Retinal pigment epithelial cell (primary cell): ENCODE data around the gene GABBR2.

ENCODE experiments used
- DNase-seq: peaks from one replicate; pipeline ENCODE4 v3.0.0-alpha.2; 2010; ENCODE audit warnings: low read depth
- H3K4me3 ChIP-seq: 2 replicates; pipeline ENCODE4 v1.5.1; 2011; ENCODE audit warnings: mild to moderate bottlenecking, low read length, control low read depth, moderate library complexity
- CTCF ChIP-seq: conservative IDR thresholded peaks from 2 replicates; pipeline ENCODE4 v1.5.1; 2011; ENCODE audit warnings: low read depth, low read length, control low read depth, inconsistent platforms

Gene GABBR2

DNA sequence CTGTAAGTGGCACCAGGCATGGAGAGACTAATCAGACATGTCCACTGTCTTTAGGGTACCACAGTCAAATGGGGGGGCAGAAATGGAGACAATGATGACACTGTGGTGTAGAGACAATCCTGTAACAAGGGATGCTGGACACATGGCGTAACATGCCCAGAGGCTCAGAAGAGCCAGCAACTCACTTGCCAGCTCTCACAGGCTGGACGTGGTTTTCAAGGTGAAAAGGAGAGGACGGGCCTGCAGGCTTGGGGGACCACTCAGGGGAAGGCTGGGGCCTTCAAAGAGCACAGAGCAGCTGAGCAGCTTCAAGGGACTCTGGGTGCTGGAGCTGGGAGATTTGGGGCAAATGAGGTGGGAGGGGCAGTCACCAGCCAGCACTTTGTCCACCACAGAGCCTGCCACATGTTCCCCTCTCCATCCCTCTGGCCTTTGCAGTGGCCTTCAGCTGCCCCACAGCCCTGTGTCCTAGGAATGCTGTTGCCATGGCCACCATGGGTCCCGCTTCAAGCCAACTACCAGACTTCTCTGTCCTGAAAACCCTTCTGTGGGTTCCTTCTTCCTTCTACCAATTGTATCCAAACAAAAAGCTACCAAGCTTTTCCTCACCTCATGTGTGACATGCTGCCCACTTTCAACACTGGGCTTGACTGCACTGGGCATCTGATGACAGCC, 140.4 kb downstream of the GABBR2 start:
- no peak for TF ChIP-seq CTCF
- no peak for DNase-seq
- no peak overlapping the region for H3K4me3 ChIP-seq

GRCh38 chr9:98567540-98568233, 141.0 kb downstream of the GABBR2 start:
- TF ChIP-seq CTCF, result no peak
- H3K4me3 ChIP-seq, result no peak overlapping the region
- no peak for DNase-seq

DNA sequence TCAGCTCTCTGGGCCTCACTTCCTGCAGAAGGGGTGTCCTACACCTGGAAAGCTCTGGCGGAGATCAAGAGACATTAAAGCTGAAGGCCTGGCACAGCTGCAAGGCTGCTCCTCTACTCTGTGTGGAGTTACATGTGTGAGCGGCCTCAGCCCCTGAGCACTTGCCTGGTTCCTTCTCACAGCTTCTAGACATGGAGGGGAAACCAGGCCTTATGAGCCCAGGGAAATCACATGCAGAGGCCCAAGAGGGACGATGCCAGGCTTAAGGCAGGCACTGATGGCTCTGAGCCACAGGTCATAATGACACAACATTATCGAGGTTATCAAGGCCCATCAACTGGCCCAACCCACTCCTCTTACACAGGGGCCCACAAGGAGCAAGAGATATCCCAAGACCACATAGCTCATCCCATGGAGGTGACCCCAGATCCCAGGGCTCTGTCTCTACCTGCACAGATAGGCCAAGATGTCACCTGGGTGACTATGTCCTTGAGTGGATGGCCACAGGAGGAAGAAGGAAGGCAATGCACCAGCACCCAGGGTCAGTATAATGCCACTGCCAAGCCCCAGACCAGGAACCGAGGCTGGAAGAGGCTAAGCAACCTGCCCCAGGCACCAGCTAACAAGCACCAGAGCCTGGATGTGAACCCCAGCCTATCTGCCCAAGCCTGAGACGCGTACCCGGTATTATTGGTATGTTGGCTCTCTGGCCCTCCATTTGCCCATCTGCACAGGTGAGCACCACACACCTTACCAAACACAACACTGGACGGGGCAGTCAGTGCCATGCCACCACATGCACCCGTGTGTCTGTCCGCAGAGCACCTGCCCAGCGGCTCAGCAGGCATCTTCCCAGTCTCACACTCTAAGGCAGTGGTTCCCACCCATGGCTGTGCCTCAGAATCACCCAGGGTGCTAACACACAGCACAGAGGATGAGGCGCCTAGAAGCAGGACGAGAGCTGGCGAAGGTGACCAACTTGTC, 143.3 kb downstream of the GABBR2 start:
- no peak overlapping the region for H3K4me3 ChIP-seq
- TF ChIP-seq CTCF, result no peak
- DNase-seq, result no peak

- H3K4me3 ChIP-seq, result no peak overlapping the region
- TF ChIP-seq CTCF, result no peak
Observed at GRCh38 chr9:98564714-98565113, 144.0 kb downstream of the GABBR2 start.

GRCh38 chr9:98563988-98564387, 144.7 kb downstream of the GABBR2 start:
- no peak for DNase-seq
- H3K4me3 ChIP-seq, result no peak overlapping the region
- no peak for TF ChIP-seq CTCF

More at GRCh38 chr9:98564714-98565113, 144.0 kb downstream of the GABBR2 start:
- no peak for DNase-seq

DNA sequence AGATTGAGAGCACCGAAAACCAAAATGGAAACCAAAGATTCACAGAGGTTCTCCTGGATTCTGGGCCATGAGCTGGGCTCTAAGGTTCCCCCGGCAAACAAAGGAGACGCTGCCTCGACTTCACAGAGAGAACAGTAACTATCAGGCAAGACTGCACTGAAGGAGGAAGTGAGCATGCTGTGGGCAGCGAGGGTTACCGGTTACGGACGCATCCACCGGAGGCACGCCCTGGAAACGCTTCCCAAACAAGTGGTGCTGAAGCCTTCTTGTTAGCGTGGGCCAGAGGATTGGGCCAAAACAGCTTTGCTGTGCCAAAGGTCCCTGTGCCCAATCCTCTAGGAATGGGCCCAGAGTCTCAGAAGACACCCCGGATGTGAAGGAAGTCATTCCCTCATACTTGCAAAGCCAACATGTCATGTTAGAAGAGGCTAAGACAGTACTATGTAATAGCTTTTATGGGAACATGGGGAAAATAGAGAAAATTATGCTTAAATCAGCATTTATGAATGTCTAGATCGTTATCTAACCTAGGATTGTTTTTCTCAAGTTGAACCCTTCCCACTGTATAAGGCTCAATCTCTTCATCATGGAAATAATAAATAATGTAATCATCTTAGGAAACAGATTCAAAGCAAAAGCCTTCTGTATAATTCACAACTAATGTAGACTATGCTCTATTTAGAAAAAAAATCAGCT, 145.4 kb downstream of the GABBR2 start:
- H3K4me3 ChIP-seq, result no peak overlapping the region
- DNase-seq, result no peak

More for the DNA sequence above, 145.4 kb downstream of the GABBR2 start:
- TF ChIP-seq CTCF, result no peak
